ENCODE results near the gene MPV17L.

DNA sequence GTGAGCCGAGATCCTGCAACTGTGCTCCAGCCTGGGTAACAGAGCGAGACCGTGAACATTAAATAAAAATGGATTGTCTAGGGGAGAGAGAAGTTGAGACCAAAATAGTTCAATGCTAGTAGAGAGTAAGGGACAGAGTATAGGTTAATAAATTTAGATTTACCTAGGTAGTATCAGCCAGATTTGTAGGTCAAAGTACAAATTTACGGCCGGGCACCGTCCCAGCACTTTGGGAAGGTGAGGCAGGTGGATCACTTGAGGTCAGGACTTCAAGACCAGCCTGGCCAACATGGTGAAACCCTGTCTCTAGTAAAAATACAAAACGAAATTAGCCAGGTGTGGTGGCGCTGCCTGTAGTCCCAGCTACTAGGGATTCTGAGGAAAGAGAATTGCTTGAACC is 26.7 kb downstream of the MPV17L start:
- TF ChIP-seq, protein P1, sequence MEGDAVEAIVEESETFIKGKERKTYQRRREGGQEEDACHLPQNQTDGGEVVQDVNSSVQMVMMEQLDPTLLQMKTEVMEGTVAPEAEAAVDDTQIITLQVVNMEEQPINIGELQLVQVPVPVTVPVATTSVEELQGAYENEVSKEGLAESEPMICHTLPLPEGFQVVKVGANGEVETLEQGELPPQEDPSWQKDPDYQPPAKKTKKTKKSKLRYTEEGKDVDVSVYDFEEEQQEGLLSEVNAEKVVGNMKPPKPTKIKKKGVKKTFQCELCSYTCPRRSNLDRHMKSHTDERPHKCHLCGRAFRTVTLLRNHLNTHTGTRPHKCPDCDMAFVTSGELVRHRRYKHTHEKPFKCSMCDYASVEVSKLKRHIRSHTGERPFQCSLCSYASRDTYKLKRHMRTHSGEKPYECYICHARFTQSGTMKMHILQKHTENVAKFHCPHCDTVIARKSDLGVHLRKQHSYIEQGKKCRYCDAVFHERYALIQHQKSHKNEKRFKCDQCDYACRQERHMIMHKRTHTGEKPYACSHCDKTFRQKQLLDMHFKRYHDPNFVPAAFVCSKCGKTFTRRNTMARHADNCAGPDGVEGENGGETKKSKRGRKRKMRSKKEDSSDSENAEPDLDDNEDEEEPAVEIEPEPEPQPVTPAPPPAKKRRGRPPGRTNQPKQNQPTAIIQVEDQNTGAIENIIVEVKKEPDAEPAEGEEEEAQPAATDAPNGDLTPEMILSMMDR (IDR thresholded peaks at IDR 0.05): no peak
- TF ChIP-seq POLR2AphosphoS5 (IDR thresholded peaks at IDR 0.05; ENCODE audit: low read depth, low read length) (no peak), TAF1 (IDR thresholded peaks at IDR 0.05; ENCODE audit: borderline replicate concordance, low read depth, low read length) (no peak), RFX5 (IDR thresholded peaks at IDR 0.05; ENCODE audit: low read length) (no peak), RAD21 (IDR thresholded peaks at IDR 0.05; ENCODE audit: low read length) (no peak), YY1 (IDR thresholded peaks at IDR 0.05; ENCODE audit: low read depth) (no peak), EP300 (IDR thresholded peaks at IDR 0.05; ENCODE audit: borderline replicate concordance in 1 of 2, low read depth in 1 of 2, low read length in 1 of 2) (no peak)
- TF ChIP-seq, protein P2, sequence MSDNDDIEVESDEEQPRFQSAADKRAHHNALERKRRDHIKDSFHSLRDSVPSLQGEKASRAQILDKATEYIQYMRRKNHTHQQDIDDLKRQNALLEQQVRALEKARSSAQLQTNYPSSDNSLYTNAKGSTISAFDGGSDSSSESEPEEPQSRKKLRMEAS (IDR thresholded peaks at IDR 0.05; ENCODE audit: low read depth): no peak

Measured in SK-N-SH (cell line).